CD4-positive, alpha-beta T cell treated with Interleukin-17A for 4 hours (primary cell): ENCODE results near the gene POLDIP3.
A peak's percentile ranks its signal among the peaks of the same experiment; 100 is the strongest.

Experiments used
- DNase-seq: peaks from one replicate; pipeline ENCODE4 v3.0.0-alpha.2; 2020; ENCODE audit warnings: mixed read lengths

The POLDIP3 gene, protein sequence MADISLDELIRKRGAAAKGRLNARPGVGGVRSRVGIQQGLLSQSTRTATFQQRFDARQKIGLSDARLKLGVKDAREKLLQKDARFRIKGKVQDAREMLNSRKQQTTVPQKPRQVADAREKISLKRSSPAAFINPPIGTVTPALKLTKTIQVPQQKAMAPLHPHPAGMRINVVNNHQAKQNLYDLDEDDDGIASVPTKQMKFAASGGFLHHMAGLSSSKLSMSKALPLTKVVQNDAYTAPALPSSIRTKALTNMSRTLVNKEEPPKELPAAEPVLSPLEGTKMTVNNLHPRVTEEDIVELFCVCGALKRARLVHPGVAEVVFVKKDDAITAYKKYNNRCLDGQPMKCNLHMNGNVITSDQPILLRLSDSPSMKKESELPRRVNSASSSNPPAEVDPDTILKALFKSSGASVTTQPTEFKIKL

DNA sequence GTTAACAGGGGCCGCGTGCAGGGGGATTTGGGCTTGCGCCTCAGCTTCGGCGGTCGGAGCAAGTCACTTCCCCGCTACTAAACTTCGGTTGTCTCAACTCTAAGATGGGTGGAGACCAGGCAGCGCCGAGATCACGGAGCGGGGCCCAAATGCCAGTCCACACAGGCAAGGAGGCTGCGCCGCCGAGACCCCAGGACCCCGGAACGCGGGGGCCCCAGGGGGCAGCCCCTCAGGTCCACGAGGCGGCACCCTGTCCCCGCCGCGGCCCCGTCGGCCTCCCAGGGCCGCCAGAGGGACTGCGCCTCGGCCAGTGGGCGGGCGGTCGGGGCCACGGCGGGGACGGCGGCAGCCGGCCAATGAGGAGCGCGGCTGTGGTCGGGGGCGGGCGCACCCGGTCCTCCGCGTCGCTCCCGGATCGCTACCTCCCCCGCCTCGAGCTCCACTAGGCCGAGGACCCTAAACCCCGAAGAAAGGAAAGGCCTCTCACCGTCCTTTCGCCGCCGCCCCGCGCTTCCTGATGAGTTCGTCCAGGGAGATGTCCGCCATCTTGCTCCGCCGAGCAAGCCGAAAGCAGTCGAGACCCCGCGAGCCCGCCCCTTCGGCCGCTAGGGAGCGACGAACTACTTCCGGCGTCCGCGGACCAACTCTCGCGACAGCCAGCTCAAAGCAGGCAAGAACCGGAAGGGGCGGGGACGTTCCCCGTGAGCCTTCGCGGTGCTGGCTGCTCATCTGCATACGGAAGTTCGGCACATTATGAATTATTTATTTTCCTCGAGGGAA is at the start of gene POLDIP3:
POLDIP3 (minus strand) TSS at position 572 of the 780 bp plus-strand sequence; CDS start at position 546, 26 bp downstream.
- peak; percentile 99 for DNase-seq

DNA sequence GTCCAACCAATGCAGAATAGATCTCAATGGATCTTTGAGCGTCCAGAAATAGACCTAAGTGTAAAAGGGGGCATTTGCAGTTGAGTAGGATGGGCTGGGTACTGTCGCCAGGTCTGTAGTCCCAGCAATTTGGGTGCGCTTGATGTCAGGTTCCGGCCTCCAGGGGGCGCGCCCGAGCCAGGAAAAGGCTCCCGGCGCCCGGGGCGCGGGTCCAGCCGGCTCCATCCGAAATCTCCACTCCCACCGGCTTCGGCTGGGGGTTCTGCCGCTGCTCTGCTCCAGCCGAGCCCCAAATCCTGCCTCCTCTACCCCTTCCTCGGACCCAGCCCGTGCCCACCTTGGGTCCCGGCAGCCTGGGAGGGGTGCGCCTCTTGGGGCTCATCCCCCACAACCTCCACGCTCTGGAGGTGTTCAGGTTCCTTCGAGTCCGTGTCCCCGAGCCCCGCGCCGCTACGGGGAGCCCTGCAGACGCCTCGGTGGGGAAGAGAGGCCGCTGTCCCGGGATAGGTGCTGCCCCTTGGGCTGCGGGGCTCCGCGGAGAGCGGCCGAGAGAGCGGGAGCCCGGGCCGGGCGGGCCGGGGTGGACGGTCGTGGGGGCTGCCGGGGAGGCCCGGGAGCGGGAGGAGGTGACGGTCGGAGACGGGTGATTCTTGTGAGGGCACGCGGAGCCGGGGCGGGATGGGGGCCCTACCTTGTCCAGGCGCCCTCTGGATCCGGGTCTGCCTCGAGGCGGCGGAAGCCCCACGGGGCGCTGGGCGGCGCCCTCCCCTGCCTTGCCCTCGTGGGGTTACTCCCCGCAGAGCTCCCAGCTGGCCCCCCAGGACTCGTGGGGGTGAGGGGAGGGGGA is 47.5 kb upstream of the POLDIP3 start:
- peak; percentile 90 for DNase-seq

DNA sequence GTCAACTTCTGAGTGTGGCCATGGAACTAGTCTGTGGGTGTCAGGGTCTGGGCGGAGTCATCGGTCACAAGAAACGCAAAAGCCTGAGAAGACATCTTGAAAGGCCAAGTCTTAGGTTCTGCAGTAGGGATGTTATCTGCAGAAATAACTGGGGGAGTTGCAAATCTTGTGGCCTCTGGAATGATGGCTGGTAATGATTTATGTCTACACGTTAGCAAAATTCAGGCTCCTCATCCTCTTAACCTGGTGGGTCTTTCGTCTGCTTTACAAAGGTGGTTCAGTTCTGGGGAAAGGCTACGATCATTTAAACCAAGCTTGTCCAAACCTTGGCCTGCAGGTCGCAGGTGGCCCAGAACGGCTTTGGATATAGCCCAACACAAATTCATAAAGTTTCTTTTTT is 41.9 kb upstream of the POLDIP3 start:
- DNase-seq, result no peak

DNA sequence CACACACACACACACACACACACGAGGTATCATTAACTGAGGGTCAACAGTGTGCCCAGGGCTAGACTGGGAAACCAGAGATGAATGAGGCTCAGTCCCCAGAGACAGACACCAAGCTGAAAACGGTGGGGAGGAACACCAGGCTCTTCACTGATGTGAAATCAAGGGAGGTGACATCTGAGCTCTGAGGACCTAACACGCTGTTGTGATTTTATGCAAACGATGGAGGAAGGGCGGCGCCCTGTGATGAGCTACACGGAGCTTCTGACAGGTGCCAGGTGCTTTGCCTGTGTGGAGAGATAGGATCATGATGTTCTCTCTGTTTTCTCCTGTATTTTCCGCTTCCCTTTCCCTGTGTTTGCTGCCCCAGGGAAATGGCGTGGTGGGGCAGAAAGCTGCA is 41.0 kb upstream of the POLDIP3 start:
- no peak for DNase-seq

DNA sequence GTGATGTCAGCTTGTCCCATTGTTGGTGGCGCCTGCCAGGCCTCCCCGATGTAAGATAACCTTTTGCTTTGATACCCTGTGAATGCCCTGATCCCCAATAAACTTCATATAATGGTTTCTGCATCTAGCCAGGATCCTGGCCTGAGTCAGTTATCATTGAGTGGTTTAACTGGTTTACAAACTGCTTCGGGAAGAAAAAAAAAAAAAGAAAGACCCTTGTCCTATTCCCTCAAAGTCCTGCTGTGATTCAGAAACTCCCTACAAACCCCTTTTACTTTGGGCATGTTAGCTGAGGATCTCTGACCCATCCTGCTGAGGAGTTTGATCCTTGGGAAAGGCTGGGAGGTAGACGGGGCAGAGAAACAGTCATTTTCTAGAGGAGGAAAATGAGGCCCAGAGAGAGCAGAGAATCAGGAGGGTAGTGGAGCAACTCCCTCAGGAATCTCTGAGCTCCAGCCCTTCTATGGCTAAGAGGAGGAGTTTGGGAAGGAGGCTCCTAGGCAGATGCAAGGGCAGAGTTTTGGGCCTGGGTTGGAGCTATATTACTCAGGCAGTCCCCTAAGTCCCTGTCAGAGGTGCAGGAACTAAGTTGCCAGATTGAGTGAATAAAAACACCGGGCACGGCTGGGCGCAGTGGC is 39.9 kb upstream of the POLDIP3 start:
- DNase-seq, result no peak

DNA sequence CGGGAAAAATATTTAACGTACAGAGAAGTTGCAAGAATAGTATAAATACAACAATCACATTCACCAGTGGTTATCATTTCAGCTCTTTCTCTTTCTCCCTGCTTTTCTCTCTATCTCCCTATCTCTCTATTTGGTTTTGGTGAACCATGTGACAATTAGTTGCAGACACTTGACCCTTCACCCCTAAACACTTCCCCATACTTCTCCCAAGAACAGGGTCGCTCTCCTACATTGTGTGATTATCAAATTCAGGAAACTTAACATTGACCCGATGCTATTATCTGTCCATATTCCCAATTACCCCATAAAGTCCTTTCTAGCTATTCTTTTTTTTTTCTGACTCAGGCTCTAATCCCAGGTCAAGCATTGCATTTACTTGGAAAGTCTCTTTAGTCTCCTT is 39.3 kb upstream of the POLDIP3 start:
- no peak for DNase-seq

DNA sequence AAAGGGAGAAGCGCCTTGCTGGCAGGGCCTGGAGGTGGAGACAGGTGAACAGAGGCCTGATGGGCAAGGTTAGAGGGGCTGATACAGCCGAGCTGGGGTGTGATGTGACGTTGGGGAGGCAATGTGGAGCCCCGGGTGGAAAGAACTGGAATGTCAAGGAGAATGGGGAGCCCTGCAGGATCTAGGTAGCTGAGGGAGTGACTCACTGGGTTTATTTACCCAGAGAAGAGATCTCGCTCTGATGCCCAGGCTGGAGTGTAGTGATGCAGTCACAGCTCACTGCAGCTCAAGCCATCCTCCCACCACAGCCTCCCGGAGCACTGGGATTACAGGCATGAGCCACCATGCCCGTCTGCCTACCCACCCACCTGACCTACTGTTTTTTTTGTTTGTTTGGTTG is 36.5 kb upstream of the POLDIP3 start:
- no peak for DNase-seq

DNA sequence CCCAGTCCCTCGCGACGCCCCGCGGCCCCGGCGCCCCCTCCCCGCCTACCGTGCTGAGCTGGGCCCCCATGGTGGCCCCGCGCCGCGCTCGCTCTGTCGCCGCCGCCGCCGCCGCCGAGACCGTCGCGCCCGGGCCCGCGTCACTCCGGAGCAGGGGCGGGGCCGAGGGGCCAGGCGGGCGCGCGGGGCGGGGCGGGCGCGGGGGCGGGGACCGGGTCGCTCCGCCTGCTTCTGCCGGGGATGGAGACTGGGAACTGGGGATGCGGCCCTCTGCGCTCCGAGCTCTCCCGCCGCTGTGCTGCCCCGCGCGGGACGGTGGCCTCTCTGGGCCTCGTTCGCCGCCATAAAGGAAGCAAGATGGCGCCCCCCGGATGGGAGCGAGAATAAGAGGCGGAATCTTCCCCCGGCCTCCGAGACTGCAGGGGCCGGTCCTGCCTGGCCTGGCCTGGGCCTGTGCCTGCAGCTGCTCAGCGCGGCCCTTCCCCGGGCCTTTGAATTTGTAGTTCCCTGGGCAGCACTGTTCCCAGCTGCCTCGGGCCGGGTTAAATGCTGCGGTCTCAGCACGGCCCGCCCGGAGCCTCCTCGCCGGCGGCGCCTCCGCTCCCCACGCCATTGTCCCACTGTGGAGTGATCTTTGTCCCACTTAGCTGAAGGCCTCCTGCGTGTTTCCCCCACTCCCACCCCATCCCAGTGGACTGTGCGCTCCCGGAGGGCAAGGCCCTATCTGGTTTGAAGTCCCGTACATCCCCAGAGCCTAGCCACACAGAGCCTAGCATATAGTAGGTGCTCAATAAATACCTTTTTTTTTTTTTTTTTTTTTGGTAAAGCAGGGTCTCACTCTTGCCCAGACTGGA is 34.8 kb upstream of the POLDIP3 start, which contains the start of gene CYB5R3:
CYB5R3 (minus strand) TSS at position 147 of the 854 bp plus-strand sequence; CDS start at position 70, 77 bp downstream.
- peak; percentile 85 for DNase-seq

DNA sequence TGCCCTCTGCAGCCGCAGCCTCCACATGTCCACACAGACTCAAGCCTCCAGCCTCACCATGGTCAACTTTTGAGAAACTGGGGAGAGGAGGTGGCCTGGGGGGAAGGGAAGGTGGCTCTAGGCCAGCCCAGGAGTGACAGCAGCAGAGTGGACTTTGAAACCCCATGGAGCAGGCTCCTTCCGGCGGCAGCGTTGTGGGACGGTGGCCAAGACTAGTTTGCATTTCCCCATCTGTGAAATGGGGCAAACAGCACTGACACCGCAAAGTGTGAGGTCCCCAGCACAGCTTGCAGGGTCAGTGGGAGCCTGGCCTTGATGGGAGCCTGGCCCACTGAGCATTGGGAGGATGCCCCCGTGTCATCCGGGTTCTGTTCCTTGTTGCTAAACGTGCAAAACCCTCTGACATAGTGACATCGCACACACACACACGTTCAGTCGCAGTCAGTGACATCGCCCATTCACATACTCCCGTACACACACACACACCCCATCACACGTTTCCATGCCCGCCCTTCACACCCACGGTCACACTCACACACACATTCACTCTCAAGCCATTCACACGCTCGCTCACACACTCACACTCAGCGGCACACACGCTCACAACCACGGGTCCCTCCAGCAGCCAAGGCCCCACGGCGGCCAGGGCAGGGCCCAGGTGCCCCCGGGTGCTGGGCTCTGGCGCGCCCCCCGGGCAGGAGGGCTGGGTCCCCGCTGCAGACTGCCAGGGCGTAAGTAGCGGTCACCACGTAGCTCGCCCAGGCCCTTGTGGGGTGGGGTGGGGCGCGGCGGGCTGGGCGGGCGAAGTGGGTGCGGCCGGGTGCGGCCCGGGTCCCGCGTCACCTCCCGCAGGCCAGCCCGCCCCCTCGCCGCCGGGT is 33.9 kb upstream of the POLDIP3 start:
- DNase-seq, result peak; percentile 48

DNA sequence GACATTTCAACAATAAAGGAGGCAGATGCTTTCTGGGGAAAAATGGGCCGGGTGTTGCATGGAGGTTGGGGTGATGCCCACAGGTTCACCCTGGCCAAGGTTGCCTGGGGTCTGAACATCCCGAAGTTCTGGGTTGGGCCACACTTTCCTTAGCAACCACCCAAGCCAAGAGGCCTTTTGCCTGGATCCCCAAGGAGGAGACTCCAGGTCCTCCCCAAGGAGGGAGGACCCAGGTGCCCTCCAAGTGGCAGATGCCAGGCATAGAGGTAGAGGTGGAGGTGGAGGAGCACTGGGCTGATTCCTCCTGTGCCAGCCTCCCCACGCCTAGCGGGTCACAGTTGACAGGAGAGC is 33.3 kb upstream of the POLDIP3 start:
- no peak for DNase-seq

DNA sequence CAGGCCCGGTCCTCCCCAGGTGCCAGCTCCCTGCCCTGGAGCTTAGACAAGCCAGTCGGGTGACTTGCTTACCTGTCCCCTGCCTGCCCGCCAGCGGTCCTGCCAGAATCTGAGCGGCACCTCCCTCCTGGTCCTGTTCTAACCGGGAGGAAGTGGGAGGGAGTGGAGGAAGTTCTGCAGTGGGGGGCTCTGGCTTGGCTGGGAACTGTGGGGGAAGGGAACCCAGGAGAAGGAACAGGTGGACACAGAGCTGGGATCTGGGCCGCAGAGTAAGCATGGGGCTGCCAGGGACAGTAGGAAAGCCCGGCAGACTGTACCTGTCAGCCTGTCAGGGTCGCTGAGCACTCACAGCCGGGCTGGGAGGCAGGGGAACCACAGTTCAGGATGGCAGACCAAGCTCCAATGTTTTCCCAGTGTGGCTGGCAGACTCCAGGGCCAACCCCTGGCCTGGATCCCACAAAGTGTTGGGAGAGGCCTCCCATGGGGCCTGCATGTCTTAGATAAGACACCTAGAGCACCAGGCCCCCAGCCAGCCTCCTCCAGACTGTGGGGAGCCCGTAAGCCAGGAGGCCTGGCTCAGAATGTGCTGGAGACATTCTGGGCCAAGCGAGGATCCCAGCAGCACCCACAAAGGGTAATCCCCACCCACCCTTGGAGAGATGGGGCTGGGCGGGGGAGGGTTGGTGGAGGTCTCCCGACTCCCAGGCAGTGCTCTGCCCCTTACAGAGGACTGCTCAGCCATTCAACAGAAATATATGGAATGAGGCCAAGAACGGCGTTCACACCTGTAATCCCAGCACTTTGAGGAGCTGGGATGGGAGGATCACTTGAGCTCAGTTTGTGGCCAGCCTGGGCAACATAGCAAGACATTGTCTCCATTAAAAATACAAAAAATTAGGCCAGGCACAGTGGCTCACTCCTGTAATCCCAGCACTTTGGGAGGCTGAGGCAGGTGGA is 32.2 kb upstream of the POLDIP3 start:
- DNase-seq, result no peak

DNA sequence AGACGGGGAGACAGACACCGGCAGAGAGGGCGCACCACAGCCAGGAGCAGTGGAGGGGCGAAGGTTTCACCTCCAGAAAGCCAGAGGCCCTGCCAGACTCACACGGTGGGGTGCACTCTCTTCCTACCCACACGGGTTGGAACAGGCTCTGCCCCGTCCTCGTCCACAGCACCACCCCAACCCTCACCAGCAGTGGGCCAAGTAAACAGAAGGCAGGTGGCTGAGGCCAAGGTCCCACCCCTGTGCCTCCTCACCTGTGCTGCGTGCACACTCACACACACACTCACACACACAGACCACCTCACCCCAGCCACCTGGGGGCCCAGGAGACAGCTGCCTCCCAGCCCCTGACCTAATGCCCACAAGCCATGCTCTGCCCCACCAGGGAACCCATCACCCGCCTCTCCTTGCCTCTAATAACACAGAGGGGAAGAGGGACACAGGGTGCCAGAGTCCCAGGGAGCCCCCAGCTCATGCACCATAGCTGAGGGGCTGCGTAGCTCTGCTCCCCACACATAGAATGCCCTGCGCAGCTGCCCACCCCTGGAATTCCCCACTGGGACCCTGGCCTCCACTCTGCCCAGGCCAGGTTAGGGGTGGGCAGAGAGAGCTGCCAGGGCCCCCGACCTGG is 31.4 kb upstream of the POLDIP3 start:
- no peak for DNase-seq

DNA sequence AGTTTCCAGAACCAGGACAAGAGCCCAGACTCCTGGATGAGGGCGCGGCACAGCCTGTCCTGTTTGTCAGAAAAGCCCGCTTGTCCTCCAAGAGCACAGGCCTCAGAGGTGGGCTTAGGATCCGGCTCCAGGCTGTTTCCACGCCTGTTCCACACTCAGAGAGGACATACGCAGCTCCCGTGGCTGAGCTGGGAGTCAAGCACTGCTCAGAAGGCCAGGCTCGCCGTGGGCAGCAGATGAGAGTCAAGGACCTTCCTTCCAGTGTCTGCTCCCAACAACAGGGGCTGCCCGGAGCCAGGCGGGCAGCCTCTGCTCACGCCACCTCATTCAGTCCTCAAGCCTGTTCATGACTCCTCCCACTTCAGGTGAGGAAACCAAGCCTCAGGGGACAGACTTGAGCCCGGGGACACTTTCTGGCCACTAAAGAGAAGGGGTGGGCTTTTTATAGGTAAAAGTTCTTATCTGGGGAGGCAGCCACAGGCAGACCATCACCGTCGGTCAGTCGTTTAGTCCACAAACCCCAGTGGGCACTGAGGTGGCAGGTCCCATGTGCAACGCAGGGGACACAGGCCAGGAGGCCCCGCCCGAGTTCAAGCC is 30.8 kb upstream of the POLDIP3 start:
- no peak for DNase-seq

DNA sequence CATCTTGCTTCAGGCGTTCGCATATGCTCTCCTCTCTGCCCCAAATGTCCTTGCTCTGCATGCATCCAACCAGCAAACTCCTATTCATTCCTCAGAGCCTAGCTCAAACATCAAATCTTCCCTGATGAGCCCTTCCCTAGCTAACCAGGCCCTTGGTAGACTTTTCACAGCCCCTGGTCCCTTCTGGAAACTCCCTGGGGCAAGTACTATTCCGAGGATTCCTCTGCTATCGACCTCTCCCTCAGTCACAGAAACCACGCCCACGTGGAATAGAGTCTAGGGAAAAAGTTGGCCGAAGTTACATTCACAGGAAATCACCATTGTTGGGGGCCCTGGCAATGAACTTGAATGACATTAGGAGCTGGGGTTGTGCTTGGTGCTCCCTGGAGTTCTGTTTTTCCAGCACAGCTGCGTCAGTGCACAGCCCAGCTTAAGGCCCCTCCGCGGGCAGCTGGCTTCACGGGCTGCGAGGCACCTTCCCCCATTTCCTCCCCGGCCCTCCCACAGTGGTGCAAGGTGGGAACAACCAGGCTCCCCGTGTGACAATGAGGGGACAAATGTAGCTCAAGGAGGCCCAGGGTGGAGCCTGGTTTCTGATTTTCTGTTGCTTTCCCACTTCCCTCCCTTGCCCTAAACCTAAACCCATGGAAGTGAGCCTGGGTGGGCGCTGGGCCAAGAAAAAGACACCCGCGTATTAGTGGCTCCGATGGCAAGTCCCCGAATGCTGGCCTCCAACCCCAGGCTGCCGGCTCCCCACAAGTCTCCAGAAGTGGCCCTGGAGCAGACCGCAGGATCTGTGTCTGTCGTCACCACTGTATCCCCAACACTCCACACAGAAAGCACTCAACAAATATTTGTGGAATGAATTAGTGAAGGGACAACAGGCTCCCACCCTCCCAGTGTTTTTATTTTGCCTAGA is 30.0 kb upstream of the POLDIP3 start:
- no peak for DNase-seq

DNA sequence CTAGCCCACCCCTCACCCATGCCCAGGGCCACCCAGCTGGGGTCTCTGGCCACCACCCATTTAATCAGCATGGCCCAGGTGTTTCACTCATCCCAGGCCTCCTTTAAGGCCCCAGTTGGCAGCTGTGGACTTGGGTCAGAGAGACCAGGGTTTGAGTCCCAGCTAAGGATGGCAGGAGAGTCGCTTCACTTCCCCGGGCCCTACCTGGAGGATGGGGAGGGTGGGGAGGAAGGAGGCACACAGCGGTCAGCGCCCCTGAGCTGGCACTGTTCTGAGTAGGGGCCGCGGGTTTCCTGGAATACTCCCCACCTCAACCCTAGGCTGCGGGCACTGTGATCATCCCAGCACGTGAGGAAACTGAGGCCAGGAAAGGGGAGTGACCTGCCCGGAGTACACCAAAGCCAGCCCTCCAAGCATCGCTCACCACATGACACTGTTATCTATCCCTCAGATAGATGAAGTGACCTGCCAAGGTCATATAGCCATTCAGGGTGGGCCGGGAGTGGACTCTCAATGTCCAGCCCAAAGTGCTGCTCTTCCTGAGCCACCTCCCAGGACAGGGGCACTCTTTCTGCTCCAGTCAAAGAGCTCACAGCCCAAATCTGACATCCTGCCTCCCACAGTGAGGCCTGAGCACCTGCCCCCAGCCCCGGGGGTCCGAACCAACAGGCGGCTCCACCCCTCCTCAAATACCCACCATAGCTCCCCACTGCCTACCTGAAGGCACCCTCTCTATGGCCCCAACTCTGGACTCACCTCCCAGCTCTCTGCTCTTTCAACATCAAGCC is 29.1 kb upstream of the POLDIP3 start:
- DNase-seq, result no peak
